WTC11 (cell line): ENCODE data around the gene ARHGAP42. TPM values are rescaled to one million over a fixed set of nuclear protein-coding genes. Genes with fewer than 3 reads are reported as not detected.
A peak's percentile ranks its signal among the peaks of the same experiment; 100 is the strongest.

Experiments
- ATAC-seq: fragments of 200-7000 bp; cut with Tn5 transposase; 2 replicates; pipeline ENCODE4 v1.10.0; 2021; ENCODE audit warnings: mild to moderate bottlenecking, moderate library complexity
- CTCF ChIA-PET: fragments of 300-600 bp; sonication (Branson Sonifier 250); formaldehyde crosslinking; loops from one replicate; lab custom pipeline; 2021; ENCODE audit warnings: antibody characterized with exemption; lab: Charles Lee
- POLR2A ChIA-PET: fragments of 350-600 bp; sonication (Branson Sonifier 250); formaldehyde crosslinking; loops from one replicate; lab custom pipeline; 2021; ENCODE audit warnings: antibody characterized with exemption; lab: Charles Lee
- DNase-seq: peaks from one replicate; pipeline ENCODE4 v3.0.0; 2021; ENCODE audit warnings: low spot score
- H3K27ac Mint-ChIP-seq: 2 replicates; pipeline ENCODE4 v1.8.0; 2021; ENCODE audit warnings: mixed read lengths
- H3K27me3 Mint-ChIP-seq: 2 replicates; pipeline ENCODE4 v1.8.0; 2021; ENCODE audit warnings: low read depth, mild to moderate bottlenecking, moderate library complexity, mixed read lengths
- H3K36me3 Mint-ChIP-seq: 2 replicates; pipeline ENCODE4 v1.8.0; 2021; ENCODE audit warnings: mixed read lengths
- H3K4me1 Mint-ChIP-seq: 2 replicates; pipeline ENCODE4 v1.8.0; 2022; ENCODE audit warnings: mixed read lengths
- H3K4me3 Mint-ChIP-seq: 2 replicates; pipeline ENCODE4 v1.8.0; 2021; ENCODE audit warnings: mild to moderate bottlenecking, moderate library complexity, mixed read lengths
- H3K9me3 Mint-ChIP-seq: 2 replicates; pipeline ENCODE4 v1.8.0; 2021; ENCODE audit warnings: mixed read lengths
- ATF3 ChIP-seq: sonication (generic); formaldehyde crosslinking; conservative IDR thresholded peaks from 2 replicates; pipeline ENCODE4 v1.8.1; 2022; ENCODE audit warnings: mild to moderate bottlenecking, missing genetic modification reagents
- E2F5 ChIP-seq: sonication (generic); formaldehyde crosslinking; IDR thresholded peaks from 2 replicates; pipeline ENCODE4 v1.8.1; 2022; ENCODE audit warnings: mild to moderate bottlenecking, moderate library complexity, missing genetic modification reagents
- ETV6 ChIP-seq: sonication (generic); formaldehyde crosslinking; IDR thresholded peaks from 2 replicates; pipeline ENCODE4 v1.8.1; 2022; ENCODE audit warnings: mild to moderate bottlenecking, missing genetic modification reagents
- FOXJ3 ChIP-seq: sonication (generic); formaldehyde crosslinking; IDR thresholded peaks from 2 replicates; pipeline ENCODE4 v1.9.0; 2021; ENCODE audit warnings: missing genetic modification reagents, mild to moderate bottlenecking, borderline replicate concordance
- FOXP1 ChIP-seq: sonication (generic); formaldehyde crosslinking; IDR thresholded peaks from 2 replicates; pipeline ENCODE4 v1.8.0; 2022; ENCODE audit warnings: missing genetic modification reagents, mild to moderate bottlenecking, moderate library complexity, borderline replicate concordance
- IRF2 ChIP-seq: sonication (generic); formaldehyde crosslinking; IDR thresholded peaks from 2 replicates; pipeline ENCODE4 v1.8.0; 2022; ENCODE audit warnings: low read depth, missing genetic modification reagents, borderline replicate concordance
- JUN ChIP-seq: sonication (generic); formaldehyde crosslinking; IDR thresholded peaks from 2 replicates; pipeline ENCODE4 v1.8.0; 2023; ENCODE audit warnings: mild to moderate bottlenecking, missing genetic modification reagents
- SOX15 ChIP-seq: fragments of 250-450 bp; sonication (Bioruptor Pico); IDR thresholded peaks from 2 replicates; pipeline ENCODE4 v1.9.0; 2021; ENCODE audit warnings: mild to moderate bottlenecking
- TEAD4 ChIP-seq: sonication (generic); formaldehyde crosslinking; IDR thresholded peaks from 2 replicates; pipeline ENCODE4 v1.8.0; 2022; ENCODE audit warnings: mild to moderate bottlenecking, missing genetic modification reagents
- TP53 ChIP-seq: sonication (generic); formaldehyde crosslinking; IDR thresholded peaks from 2 replicates; pipeline ENCODE4 v1.8.1; 2023; ENCODE audit warnings: mild to moderate bottlenecking, missing genetic modification reagents
- USF1 ChIP-seq: sonication (generic); formaldehyde crosslinking; IDR thresholded peaks from 2 replicates; pipeline ENCODE4 v1.8.0; 2022; ENCODE audit warnings: mild to moderate bottlenecking, missing genetic modification reagents
- ZNF121 ChIP-seq: sonication (generic); formaldehyde crosslinking; IDR thresholded peaks from 2 replicates; pipeline ENCODE4 v1.8.0; 2023; ENCODE audit warnings: missing genetic modification reagents
- ZNF263 ChIP-seq: sonication (generic); formaldehyde crosslinking; IDR thresholded peaks from 2 replicates; pipeline ENCODE4 v1.8.1; 2022; ENCODE audit warnings: low read depth, mild to moderate bottlenecking, moderate library complexity, missing genetic modification reagents
- ZNF396 ChIP-seq: fragments of 250-450 bp; sonication (Bioruptor Pico); IDR thresholded peaks from 2 replicates; pipeline ENCODE4 v1.8.0; 2021; ENCODE audit warnings: mild to moderate bottlenecking, moderate library complexity, borderline replicate concordance
- ZNF416 ChIP-seq: fragments of 250-450 bp; sonication (Bioruptor Pico); IDR thresholded peaks from 2 replicates; pipeline ENCODE4 v1.9.0; 2021; ENCODE audit warnings: mild to moderate bottlenecking, inconsistent platforms
- total RNA-seq: library from RNA; stranded (reverse); gene quantifications from 3 replicates; pipeline ENCODE4 v1.2.3, GENCODE V29; 2021

Gene ARHGAP42
- total RNA-seq, 1 experiment from 2014 or later, result 32.5 TPM

GRCh38 chr11:100821198-100821597 is 134.1 kb downstream of the ARHGAP42 start:
- Mint-ChIP-seq H3K36me3 (no peaks in the 10 kb centered on the region), H3K27me3 (no peaks in the 10 kb centered on the region), H3K4me3 (no peak overlapping the region), H3K4me1 (peaks cover 49% of the 10 kb centered on the region), H3K27ac (peak overlapping the region; percentile 77), H3K9me3 (no peaks in the 10 kb centered on the region)
- ATAC-seq (peak; percentile 82), DNase-seq (no peak)
- no peak for TF ChIP-seq E2F5 (CRISPR knock-in tag)
- TF ChIP-seq ZNF121, result no peak
- TF ChIP-seq ZNF396 (CRISPR knock-in tag), result no peak
- POLR2A ChIA-PET, result interaction anchor here (0.7 kb wide), 1 partner anchor 762 kb away, joined by 3 read pairs; no protein-coding TSS in a partner anchor
- CTCF ChIA-PET, result interaction anchor here (1.4 kb wide), 1 partner anchor 29 kb away, joined by 3 read pairs; no protein-coding TSS in a partner anchor

- Mint-ChIP-seq H3K4me3 (no peak overlapping the region), H3K27me3 (no peaks in the 10 kb centered on the region), H3K4me1 (peaks cover 68% of the 10 kb centered on the region), H3K27ac (peak overlapping the region; percentile 64; the same call in 1 of the 2 replicates), H3K36me3 (no peaks in the 10 kb centered on the region), H3K9me3 (no peaks in the 10 kb centered on the region)
- TF ChIP-seq JUN, result no peak
- no peak for TF ChIP-seq FOXP1 (CRISPR knock-in tag)
- no peak for TF ChIP-seq IRF2 (CRISPR knock-in tag)
- CTCF ChIA-PET, result no interaction called here
- DNase-seq (no peak), ATAC-seq (no peak)
- POLR2A ChIA-PET, result no interaction called here
Measured at GRCh38 chr11:100823360-100823759, 136.3 kb downstream of the ARHGAP42 start.

- peaks cover 68% of the 10 kb centered on the region for H3K4me1 Mint-ChIP-seq
- CTCF ChIA-PET, result interaction anchor here (1.1 kb wide), 1 partner anchor 11 kb away, joined by 3 read pairs; no protein-coding TSS in a partner anchor
- POLR2A ChIA-PET, result no interaction called here
Measured at GRCh38 chr11:100824041-100824809, 137.1 kb downstream of the ARHGAP42 start.

GRCh38 chr11:100825626-100826025 is 138.5 kb downstream of the ARHGAP42 start:
- ChIA-PET POLR2A (no interaction called here), CTCF (interaction anchor here (1.1 kb wide), 1 partner anchor 12 kb away, joined by 3 read pairs; no protein-coding TSS in a partner anchor)
- no peaks in the 10 kb centered on the region for H3K36me3 Mint-ChIP-seq
- H3K4me3 Mint-ChIP-seq, result no peak overlapping the region
- peak overlapping the region; percentile 9; the same call in 1 of the 2 replicates for H3K27ac Mint-ChIP-seq
- ATAC-seq (no peak), DNase-seq (no peak)
- H3K27me3 Mint-ChIP-seq, result no peaks in the 10 kb centered on the region
- TF ChIP-seq ZNF416 (CRISPR knock-in tag), result no peak
- no peak for TF ChIP-seq JUN
- no peak for TF ChIP-seq TP53 (CRISPR knock-in tag)
- TF ChIP-seq ATF3 (CRISPR knock-in tag), result no peak
- no peak for TF ChIP-seq SOX15 (CRISPR knock-in tag)
- H3K4me1 Mint-ChIP-seq, result peaks cover 73% of the 10 kb centered on the region
- H3K9me3 Mint-ChIP-seq, result no peaks in the 10 kb centered on the region

More at GRCh38 chr11:100824041-100824809, 137.1 kb downstream of the ARHGAP42 start:
- DNase-seq (no peak), ATAC-seq (peak; percentile 20; the same call in 1 of the 2 replicates)
- H3K27ac Mint-ChIP-seq, result peak overlapping the region; percentile 95
- TF ChIP-seq USF1 (CRISPR knock-in tag) (no peak), FOXJ3 (CRISPR knock-in tag) (no peak), ETV6 (CRISPR knock-in tag) (no peak), ZNF263 (CRISPR knock-in tag) (no peak), TEAD4 (CRISPR knock-in tag) (no peak)
- no peaks in the 10 kb centered on the region for H3K9me3 Mint-ChIP-seq
- no peak overlapping the region for H3K4me3 Mint-ChIP-seq
- H3K36me3 Mint-ChIP-seq, result no peaks in the 10 kb centered on the region
- H3K27me3 Mint-ChIP-seq, result no peaks in the 10 kb centered on the region
